Activated CD4-positive, alpha-beta memory T cell treated with anti-CD3 and anti-CD28 coated beads, Interleukin-2, amount 10 ng/mL, durations not matched to agents 7 days and 5 days (primary cell): ENCODE data around the gene SLC66A2. TPM values are rescaled to one million over a fixed set of nuclear protein-coding genes. Genes with fewer than 3 reads are reported as not detected.
A peak's percentile ranks its signal among the peaks of the same experiment; 100 is the strongest.
"Not testable (repeated sequence)": the region's sequence is repeated elsewhere in the genome, so short reads cannot be mapped to it uniquely, and the experiment has no call there.

Experiments
- CTCF ChIA-PET: fragments of 350-600 bp; sonication (Branson Sonifier 250); formaldehyde crosslinking; loops from one replicate; lab custom pipeline; 2021; ENCODE audit warnings: antibody characterized with exemption, inconsistent platforms; lab: Charles Lee
- POLR2A ChIA-PET: fragments of 350-600 bp; sonication (Branson Sonifier 250); formaldehyde crosslinking; loops from one replicate; lab custom pipeline; 2021; ENCODE audit warnings: antibody characterized with exemption; lab: Charles Lee
- DNase-seq: peaks from one replicate; pipeline ENCODE4 v3.0.0-alpha.2; 2020
- H3K27ac Mint-ChIP-seq: one replicate; pipeline ENCODE4 v1.8.0; 2021; ENCODE audit warnings: mild to moderate bottlenecking, mixed read lengths
- H3K27me3 Mint-ChIP-seq: one replicate; pipeline ENCODE4 v1.8.0; 2021; ENCODE audit warnings: mixed read lengths
- H3K36me3 Mint-ChIP-seq: one replicate; pipeline ENCODE4 v1.8.0; 2021; ENCODE audit warnings: low read depth, mixed read lengths
- H3K4me1 Mint-ChIP-seq: one replicate; pipeline ENCODE4 v1.8.0; 2021; ENCODE audit warnings: mixed read lengths
- H3K4me3 Mint-ChIP-seq: one replicate; pipeline ENCODE4 v1.8.0; 2021; ENCODE audit warnings: mild to moderate bottlenecking, mixed read lengths
- H3K9me3 Mint-ChIP-seq: one replicate; pipeline ENCODE4 v1.8.0; 2021; ENCODE audit warnings: mixed read lengths
- total RNA-seq, 2 experiments: library from RNA; stranded (reverse); gene quantifications; one replicate each; pipeline ENCODE4 v1.2.3, GENCODE V29; 2021

The SLC66A2 gene
- total RNA-seq, 2 experiments from 2014 or later, result 28.6 to 32.0 TPM

GRCh38 chr18:79965119-79965902 is 13.9 kb upstream of the SLC66A2 start:
- Mint-ChIP-seq H3K27ac (peak overlapping the region; percentile 76), H3K9me3 (no peaks in the 10 kb centered on the region), H3K4me3 (peak overlapping the region; percentile 69), H3K27me3 (peaks cover 6% of the 10 kb centered on the region), H3K36me3 (peaks cover 8% of the 10 kb centered on the region), H3K4me1 (peaks cover 45% of the 10 kb centered on the region)
- DNase-seq, result no peak
- ChIA-PET POLR2A (interaction anchor here (2.3 to 2.7 kb wide), 2 partner anchors 18 to 22 kb away, joined by 14 to 17 read pairs; partner anchors contain the start of gene TXNL4A), CTCF (no interaction called here)

GRCh38 chr18:79964330-79965118 is 13.1 kb upstream of the SLC66A2 start, which contains the start of gene HSBP1L1:
HSBP1L1 (plus strand) TSS chr18:79964643; CDS start chr18:79964736, 93 bp downstream.
- Mint-ChIP-seq H3K27ac (peak within 1 kb of the TSS; percentile 76), H3K4me1 (peaks cover 50% of the 10 kb centered on the region), H3K4me3 (peak within 1 kb of the TSS; percentile 69), H3K9me3 (no peaks in the 10 kb centered on the region), H3K27me3 (peaks cover 6% of the 10 kb centered on the region), H3K36me3 (peaks cover 5% of the 10 kb centered on the region)
- ChIA-PET CTCF (no interaction called here), POLR2A (interaction anchor here (2.3 to 3.5 kb wide), 3 partner anchors 12 to 23 kb away, joined by 14 to 34 read pairs (median 17); partner anchors contain the start of genes SLC66A2 and TXNL4A)
- peak; percentile 68 for DNase-seq

- H3K9me3 Mint-ChIP-seq, result no peaks in the 10 kb centered on the region
- peaks cover 49% of the 10 kb centered on the region for H3K4me1 Mint-ChIP-seq
- POLR2A ChIA-PET, result interaction anchor here (1.0 to 3.5 kb wide), 5 partner anchors 12 to 314 kb away, joined by 3 to 34 read pairs (median 14); partner anchors contain the start of genes SLC66A2 and TXNL4A
- no peak overlapping the region for H3K27ac Mint-ChIP-seq
- H3K27me3 Mint-ChIP-seq, result peaks cover 6% of the 10 kb centered on the region
- CTCF ChIA-PET, result interaction anchor here (0.7 to 1.1 kb wide), 2 partner anchors 24 to 586 kb away, joined by 3 to 7 read pairs; no protein-coding TSS in a partner anchor
- peaks cover 3% of the 10 kb centered on the region for H3K36me3 Mint-ChIP-seq
- peak overlapping the region; percentile 41 for H3K4me3 Mint-ChIP-seq
- DNase-seq, result no peak
Observed at GRCh38 chr18:79963658-79964329, 12.3 kb upstream of the SLC66A2 start.

- Mint-ChIP-seq H3K27me3 (peaks cover 6% of the 10 kb centered on the region), H3K27ac (peak overlapping the region; percentile 21), H3K9me3 (no peaks in the 10 kb centered on the region), H3K4me3 (peak overlapping the region; percentile 41), H3K36me3 (peaks cover 3% of the 10 kb centered on the region), H3K4me1 (peaks cover 46% of the 10 kb centered on the region)
- POLR2A ChIA-PET, result interaction anchor here (1.0 to 3.5 kb wide), 5 partner anchors 11 to 313 kb away, joined by 3 to 34 read pairs (median 14); partner anchors contain the start of genes SLC66A2 and TXNL4A
- CTCF ChIA-PET, result interaction anchor here (0.7 to 1.1 kb wide), 3 partner anchors 20 to 585 kb away, joined by 3 to 7 read pairs (median 4); no protein-coding TSS in a partner anchor
- peak; percentile 60 for DNase-seq
Observed at GRCh38 chr18:79962835-79963657, 11.6 kb upstream of the SLC66A2 start.

- H3K9me3 Mint-ChIP-seq, result no peaks in the 10 kb centered on the region
- no peak overlapping the region for H3K27ac Mint-ChIP-seq
- no peak for DNase-seq
- peaks cover 6% of the 10 kb centered on the region for H3K27me3 Mint-ChIP-seq
- H3K4me3 Mint-ChIP-seq, result no peak overlapping the region
- H3K4me1 Mint-ChIP-seq, result peaks cover 43% of the 10 kb centered on the region
- ChIA-PET POLR2A (interaction anchor here (1.0 to 3.5 kb wide), 5 partner anchors 10 to 27 kb away, joined by 3 to 34 read pairs (median 4); partner anchors contain the start of gene SLC66A2), CTCF (interaction anchor here (0.7 to 2.2 kb wide), 5 partner anchors 11 to 72 kb away, joined by 3 to 7 read pairs (median 4); partner anchors contain the start of genes RBFA, SLC66A2 and TXNL4A)
- H3K36me3 Mint-ChIP-seq, result peaks cover 3% of the 10 kb centered on the region
Observed at GRCh38 chr18:79962311-79962710, 10.9 kb upstream of the SLC66A2 start.

- ChIA-PET POLR2A (interaction anchor here (1.0 to 3.5 kb wide), 5 partner anchors 10 to 27 kb away, joined by 3 to 34 read pairs (median 4); partner anchors contain the start of gene SLC66A2), CTCF (interaction anchor here (0.7 to 2.2 kb wide), 5 partner anchors 10 to 73 kb away, joined by 3 to 7 read pairs (median 4); partner anchors contain the start of genes RBFA, SLC66A2 and TXNL4A)
- DNase-seq, result no peak
- H3K9me3 Mint-ChIP-seq, result no peaks in the 10 kb centered on the region
- peaks cover 43% of the 10 kb centered on the region for H3K4me1 Mint-ChIP-seq
- H3K27ac Mint-ChIP-seq, result no peak overlapping the region
- no peaks in the 10 kb centered on the region for H3K36me3 Mint-ChIP-seq
- H3K27me3 Mint-ChIP-seq, result peaks cover 6% of the 10 kb centered on the region
- H3K4me3 Mint-ChIP-seq, result no peak overlapping the region
Observed at GRCh38 chr18:79961527-79962291, 10.3 kb upstream of the SLC66A2 start.

GRCh38 chr18:79960921-79961526 is 9.6 kb upstream of the SLC66A2 start:
- H3K27me3 Mint-ChIP-seq, result peaks cover 7% of the 10 kb centered on the region
- POLR2A ChIA-PET, result interaction anchor here (1.1 to 3.5 kb wide), 4 partner anchors 9 to 27 kb away, joined by 3 to 34 read pairs (median 4); partner anchors contain the start of gene SLC66A2
- CTCF ChIA-PET, result interaction anchor here (1.5 to 2.2 kb wide), 3 partner anchors 23 to 74 kb away, joined by 3 to 7 read pairs (median 4); partner anchors contain the start of genes RBFA and TXNL4A
- H3K27ac Mint-ChIP-seq, result no peak overlapping the region
- no peaks in the 10 kb centered on the region for H3K36me3 Mint-ChIP-seq
- DNase-seq, result no peak
- no peaks in the 10 kb centered on the region for H3K9me3 Mint-ChIP-seq
- peaks cover 43% of the 10 kb centered on the region for H3K4me1 Mint-ChIP-seq
- no peak overlapping the region for H3K4me3 Mint-ChIP-seq

- Mint-ChIP-seq H3K4me1 (peaks cover 39% of the 10 kb centered on the region), H3K27ac (peak overlapping the region; percentile 16), H3K27me3 (peaks cover 12% of the 10 kb centered on the region)
- ChIA-PET POLR2A (interaction anchor here (0.7 to 1.5 kb wide), 4 partner anchors 10 to 27 kb away, joined by 3 to 6 read pairs (median 4); partner anchors contain the start of gene TXNL4A), CTCF (interaction anchor here (0.6 to 2.2 kb wide), 3 partner anchors 10 to 181 kb away, joined by 3 to 7 read pairs (median 3); partner anchors contain the start of gene TXNL4A)
- DNase-seq, H3K9me3 Mint-ChIP-seq, H3K4me3 Mint-ChIP-seq, H3K36me3 Mint-ChIP-seq: not testable (repeated sequence)
Observed at GRCh38 chr18:79960161-79960801, 8.8 kb upstream of the SLC66A2 start.

GRCh38 chr18:79958981-79959380 is 7.5 kb upstream of the SLC66A2 start:
- H3K4me3 Mint-ChIP-seq, result no peak overlapping the region
- DNase-seq, result no peak
- H3K36me3 Mint-ChIP-seq, result no peaks in the 10 kb centered on the region
- CTCF ChIA-PET, result interaction anchor here (1.1 kb wide), 1 partner anchor 8 kb away, joined by 3 read pairs; no protein-coding TSS in a partner anchor
- peaks cover 39% of the 10 kb centered on the region for H3K4me1 Mint-ChIP-seq
- POLR2A ChIA-PET, result interaction anchor here (1.3 kb wide), 1 partner anchor 29 kb away, joined by 4 read pairs; the partner anchor contains the start of gene TXNL4A
- no peak overlapping the region for H3K27ac Mint-ChIP-seq
- H3K27me3 Mint-ChIP-seq, result peaks cover 20% of the 10 kb centered on the region
- H3K9me3 Mint-ChIP-seq, result no peaks in the 10 kb centered on the region

- H3K36me3 Mint-ChIP-seq, result no peaks in the 10 kb centered on the region
- no peak for DNase-seq
- CTCF ChIA-PET, result no interaction called here
- POLR2A ChIA-PET, result no interaction called here
- H3K4me1 Mint-ChIP-seq, result peaks cover 19% of the 10 kb centered on the region
- peaks cover 15% of the 10 kb centered on the region for H3K27me3 Mint-ChIP-seq
- no peak overlapping the region for H3K27ac Mint-ChIP-seq
- H3K9me3 Mint-ChIP-seq, result no peaks in the 10 kb centered on the region
- H3K4me3 Mint-ChIP-seq, result no peak overlapping the region
Observed at GRCh38 chr18:79956276-79956675, 4.8 kb upstream of the SLC66A2 start.
